Panc1 (cell line): ENCODE results near the gene ORM2. TPM values are rescaled to one million over a fixed set of nuclear protein-coding genes. Genes with fewer than 3 reads are reported as not detected.
A peak's percentile ranks its signal among the peaks of the same experiment; 100 is the strongest.
"Not testable (repeated sequence)": the region's sequence is repeated elsewhere in the genome, so short reads cannot be mapped to it uniquely, and the experiment has no call there.

Experiments
- ATAC-seq: fragments of 200-7000 bp; cut with Tn5 transposase; 2 replicates; pipeline ENCODE4 v1.9.1; 2020; ENCODE audit warnings: mild to moderate bottlenecking, moderate library complexity
- Bru-seq: library from RNA; stranded (reverse); fragments of 400-500 nt; gene quantifications from one replicate; lab custom pipeline; 2021; lab: Mats Ljungman, UMichigan
- BruChase-seq, 2 experiments: library from RNA; stranded (reverse); fragments of 400-500 nt; gene quantifications; one replicate each; lab custom pipeline; 2021; lab: Mats Ljungman, UMichigan
- BruUV-seq: library from RNA; stranded (reverse); fragments of 400-500 nt; replicated peaks from 2 replicates; lab custom pipeline; 2021; lab: Mats Ljungman, UMichigan
- CTCF ChIA-PET: fragments of 300-600 bp; sonication (Branson Sonifier 250); formaldehyde crosslinking; loops from one replicate; lab custom pipeline; 2022; ENCODE audit warnings: antibody characterized with exemption; lab: Charles Lee
- POLR2A ChIA-PET: fragments of 300-600 bp; sonication (Branson Sonifier 250); formaldehyde crosslinking; loops from one replicate; lab custom pipeline; 2022; ENCODE audit warnings: antibody characterized with exemption; lab: Charles Lee
- DNase-seq: peaks from one replicate; pipeline ENCODE4 v3.0.0-alpha.2; 2010; ENCODE audit warnings: low read depth, low spot score
- H3K27ac ChIP-seq: 2 replicates; pipeline ENCODE4 v1.5.1; 2011; ENCODE audit warnings: mild to moderate bottlenecking, low read length, inconsistent platforms
- H3K27me3 ChIP-seq: fragments of 200-500 bp; sonication (Bioruptor generic); 2 replicates; pipeline ENCODE4 v1.6.0; 2014; ENCODE audit warnings: low read length, inconsistent platforms; ENCODE audit not compliant: control insufficient read depth, insufficient read depth
- H3K36me3 ChIP-seq: fragments of 200-500 bp; sonication (Bioruptor generic); 2 replicates; pipeline ENCODE4 v1.5.1; 2014; ENCODE audit warnings: inconsistent platforms, mild to moderate bottlenecking, low read length, moderate library complexity; ENCODE audit not compliant: control insufficient read depth, insufficient read depth
- H3K4me1 ChIP-seq: 2 replicates; pipeline ENCODE4 v1.5.1; 2011; ENCODE audit warnings: inconsistent platforms, mild to moderate bottlenecking, low read length, moderate library complexity; ENCODE audit not compliant: control insufficient read depth, insufficient read depth
- H3K4me3 ChIP-seq, 2 experiments: 2 replicates each; pipeline ENCODE4 v1.5.1; 2011 to 2012; ENCODE audit warnings: low read depth in 2 of 2, low read length in 2 of 2, mild to moderate bottlenecking in 2 of 2, inconsistent platforms in 1 of 2, moderate library complexity in 1 of 2
- H3K9me3 ChIP-seq: fragments of 200-500 bp; sonication (Bioruptor generic); 2 replicates; pipeline ENCODE4 v1.5.1; 2014; ENCODE audit warnings: low read depth, mild to moderate bottlenecking, inconsistent platforms, low read length, moderate library complexity; ENCODE audit not compliant: control insufficient read depth, insufficient read depth
- CTCF ChIP-seq: fragments of 450-650 bp; IDR thresholded peaks from 2 replicates; pipeline ENCODE4 v1.5.1; 2017; ENCODE audit warnings: mild to moderate bottlenecking
- POLR2AphosphoS5 ChIP-seq: IDR thresholded peaks from 2 replicates; pipeline ENCODE4 v1.6.1; 2012; ENCODE audit warnings: mild to moderate bottlenecking, low read depth, low read length, moderate library complexity
- REST ChIP-seq, 2 experiments: IDR thresholded peaks; 2 replicates each; pipeline ENCODE4 v1.6.1; 2011 to 2012; ENCODE audit warnings: low read depth in 2 of 2, control low read depth in 1 of 2, low read length in 1 of 2, mild to moderate bottlenecking in 1 of 2, moderate library complexity in 1 of 2; ENCODE audit not compliant: insufficient read depth in 1 of 2
- SIN3A ChIP-seq: IDR thresholded peaks from 2 replicates; pipeline ENCODE4 v1.6.1; 2012; ENCODE audit warnings: low read depth, mild to moderate bottlenecking, low read length, moderate library complexity, borderline replicate concordance; ENCODE audit not compliant: insufficient read depth
- TCF7L2 ChIP-seq: IDR thresholded peaks from 2 replicates; pipeline ENCODE4 v1.6.1; 2011; ENCODE audit warnings: mild to moderate bottlenecking, low read depth, low read length, inconsistent platforms
- in situ Hi-C: cut with HindIII; loops from 2 replicates; pipeline ENCODE4 v1.10.0; 2016; ENCODE audit warnings: low sequenced_read_pairs, low pct_unique_long_range_greater_than_20kb
- intact Hi-C: fragments of 100-400 bp; cut with micrococcal nuclease; formaldehyde crosslinking; loops from one replicate; pipeline ENCODE4 v1.10.0; 2022; ENCODE audit not compliant: unreplicated experiment
- long read RNA-seq: library from polyadenylated mRNA; unstranded; transcript quantifications from one replicate; pipeline ENCODE4 v2.0.0, GENCODE V29; 2021; ENCODE audit not compliant: unreplicated experiment
- polyA plus RNA-seq: library from polyadenylated mRNA; unstranded; fragments of >200 nt; gene quantifications from one replicate; pipeline ENCODE4 v1.2.1, GENCODE V29; 2012; ENCODE audit warnings: missing spikeins; ENCODE audit not compliant: insufficient read length
- total RNA-seq: library from RNA; stranded (reverse); gene quantifications from one replicate; pipeline ENCODE4 v1.2.1, GENCODE V29; 2021; ENCODE audit not compliant: unreplicated experiment

ORM2 gene
- total RNA-seq (0.77 TPM), Bru-seq, nascent RNA (percentile 18 among the genes with signal in this experiment), BruChase-seq, experiment 1, labeled RNA remaining after a 2-hour chase (percentile 14 among the genes with signal in this experiment), BruChase-seq, experiment 2, labeled RNA remaining after a 6-hour chase (not detected)
- polyA plus RNA-seq: not detected
- long read RNA-seq: 0 reads

GRCh38 chr9:114329625-114330022 lies at the start of gene ORM2:
Gene ORM2 (plus strand): TSS chr9:114329869. CDS start chr9:114329905, 36 bp downstream.
- H3K9me3 ChIP-seq, H3K27me3 ChIP-seq, DNase-seq, BruUV-seq, intact Hi-C loops, POLR2A ChIA-PET, H3K4me3 ChIP-seq, H3K27ac ChIP-seq, H3K36me3 ChIP-seq, CTCF ChIA-PET, H3K4me1 ChIP-seq, in situ Hi-C loops: not testable (repeated sequence)
- peak; percentile 16; the same call in 1 of the 2 replicates for ATAC-seq

GRCh38 chr9:114280636-114281472 lies 48.8 kb upstream of the ORM2 start:
- no peak for TF ChIP-seq REST (IDR thresholded peaks at IDR 0.05; ENCODE audit: insufficient read depth in 1 of 2, low read depth in 2 of 2, low read length in 1 of 2)
- Histone ChIP-seq H3K27me3 (no peaks in the 10 kb centered on the region), H3K27ac (no peak overlapping the region), H3K4me1 (peaks cover 5% of the 10 kb centered on the region), H3K36me3 (no peaks in the 10 kb centered on the region), H3K4me3 (no peak overlapping the region), H3K9me3 (no peaks in the 10 kb centered on the region)
- ChIA-PET CTCF (no interaction called here), POLR2A (no interaction called here)
- intact Hi-C loops: no loop called here
- in situ Hi-C loops: no loop called here
- no peak for ATAC-seq
- DNase-seq: no peak
- BruUV-seq: no TSS peak

GRCh38 chr9:114281473-114282103 lies 48.1 kb upstream of the ORM2 start:
- H3K4me3 ChIP-seq: no peak overlapping the region
- TF ChIP-seq CTCF (no peak), SIN3A (no peak), POLR2AphosphoS5 (no peak), TCF7L2 (no peak), REST (IDR thresholded peaks at IDR 0.05; ENCODE audit: insufficient read depth in 1 of 2, low read depth in 2 of 2, low read length in 1 of 2) (no peak)
- H3K27ac ChIP-seq: no peak overlapping the region
- ChIA-PET CTCF (no interaction called here), POLR2A (no interaction called here)
- in situ Hi-C loops (no loop called here), intact Hi-C loops (no loop called here)
- DNase-seq (no peak), ATAC-seq (no peak)
- no peaks in the 10 kb centered on the region for H3K9me3 ChIP-seq
- BruUV-seq: no TSS peak
- no peaks in the 10 kb centered on the region for H3K27me3 ChIP-seq
- H3K4me1 ChIP-seq: peaks cover 5% of the 10 kb centered on the region
- no peaks in the 10 kb centered on the region for H3K36me3 ChIP-seq
